ENCODE results near the gene ARFGEF3. TPM values are rescaled to one million over a fixed set of nuclear protein-coding genes. Genes with fewer than 3 reads are reported as not detected.

The ARFGEF3 gene
- total RNA-seq, 1 donor from 2014 or later = 1.2 TPM

GRCh38 chr6:138245751-138246150, 84.0 kb downstream of the ARFGEF3 start:
- ATAC-seq = no peak

GRCh38 chr6:138246650-138247440, 85.1 kb downstream of the ARFGEF3 start:
- no peak for ATAC-seq

GRCh38 chr6:138248011-138248410, 86.3 kb downstream of the ARFGEF3 start:
- no peak for ATAC-seq

- no peak for ATAC-seq
Measured at GRCh38 chr6:138248878-138249277, 87.1 kb downstream of the ARFGEF3 start.

GRCh38 chr6:138250053-138250452, 88.3 kb downstream of the ARFGEF3 start:
- ATAC-seq = no peak

- peak; percentile 84 for ATAC-seq
Measured at GRCh38 chr6:138250513-138251247, 88.9 kb downstream of the ARFGEF3 start.

- no peak for ATAC-seq
Measured at GRCh38 chr6:138253731-138254130, 92.0 kb downstream of the ARFGEF3 start.

GRCh38 chr6:138255443-138255842, 93.7 kb downstream of the ARFGEF3 start:
- no peak for ATAC-seq

- ATAC-seq = no peak
Measured at GRCh38 chr6:138257638-138258040, 95.9 kb downstream of the ARFGEF3 start.

GRCh38 chr6:138258197-138258596, 96.5 kb downstream of the ARFGEF3 start:
- ATAC-seq = no peak

- no peak for ATAC-seq
Measured at GRCh38 chr6:138258991-138259390, 97.3 kb downstream of the ARFGEF3 start.

- no peak for ATAC-seq
Measured at GRCh38 chr6:138261116-138261780, 99.5 kb downstream of the ARFGEF3 start.

- no peak for ATAC-seq
Measured at GRCh38 chr6:138263963-138264362, 102.2 kb downstream of the ARFGEF3 start.

GRCh38 chr6:138264372-138264880, 102.7 kb downstream of the ARFGEF3 start:
- no peak for ATAC-seq

- ATAC-seq = no peak
Measured at GRCh38 chr6:138266095-138266494, 104.4 kb downstream of the ARFGEF3 start.

GRCh38 chr6:138267971-138268895, 106.5 kb downstream of the ARFGEF3 start:
- ATAC-seq = no peak

- no peak for ATAC-seq
Measured at GRCh38 chr6:138271451-138271850, 109.7 kb downstream of the ARFGEF3 start.

- no peak for ATAC-seq
Measured at GRCh38 chr6:138272533-138273315, 111.0 kb downstream of the ARFGEF3 start.

- ATAC-seq = peak; percentile 42
Measured at GRCh38 chr6:138275976-138276375, 114.2 kb downstream of the ARFGEF3 start.

- ATAC-seq = no peak
Measured at GRCh38 chr6:138277835-138278234, 116.1 kb downstream of the ARFGEF3 start.

GRCh38 chr6:138278326-138278725, 116.6 kb downstream of the ARFGEF3 start:
- peak; percentile 75 for ATAC-seq

Data from esophagus mucosa (tissue), 1 donor.